ENCODE results near the gene SPATA13. TPM values are rescaled to one million over a fixed set of nuclear protein-coding genes. Genes with fewer than 3 reads are reported as not detected.

SPATA13 gene
- total RNA-seq, 1 experiment from 2014 or later = 21.4 TPM

DNA sequence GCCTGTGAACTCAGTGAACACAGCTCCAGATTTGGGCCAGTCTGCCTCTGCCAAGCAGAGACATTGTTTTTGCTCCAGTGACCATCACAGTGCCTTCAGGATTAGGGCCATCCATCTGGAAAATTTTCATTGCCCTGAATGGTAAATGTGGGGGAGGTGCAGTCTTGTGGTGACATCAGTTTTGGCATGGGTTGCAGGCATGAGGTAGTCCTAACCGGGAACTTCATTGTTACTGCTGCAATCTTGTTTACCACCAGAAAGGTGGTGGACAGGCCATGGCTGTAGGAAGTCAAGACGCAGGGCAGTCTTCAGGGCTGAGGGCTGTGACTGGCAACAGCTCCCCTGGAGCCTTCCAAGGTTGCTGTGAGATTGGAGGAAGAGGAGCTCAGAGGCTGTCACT lies 55.2 kb downstream of the SPATA13 start:
- no peaks in the 10 kb centered on the region for H3K9me2 ChIP-seq (ENCODE audit: insufficient read depth)
- no peaks in the 10 kb centered on the region for H3K36me3 ChIP-seq (ENCODE audit: control insufficient read depth in 1 of 2, insufficient read depth in 2 of 2, low read length in 2 of 2)
- no peak overlapping the region for H3K4me2 ChIP-seq (ENCODE audit: low read length)
- TF ChIP-seq CEBPB (IDR thresholded peaks at IDR 0.05; ENCODE audit: low read depth) (no peak), SRF (IDR thresholded peaks at IDR 0.05; ENCODE audit: low read depth) (no peak), SP1 (IDR thresholded peaks at IDR 0.05; ENCODE audit: low read depth) (no peak), RAD21 (IDR thresholded peaks at IDR 0.05; ENCODE audit: low read depth) (no peak), TCF7L2 (IDR thresholded peaks at IDR 0.05; ENCODE audit: borderline replicate concordance, extremely low read depth, insufficient read depth, insufficient read length) (no peak), YY1 (IDR thresholded peaks at IDR 0.05; ENCODE audit: extremely low read depth, insufficient replicate concordance, low read depth, low read length) (no peak), FOSL1 (IDR thresholded peaks at IDR 0.05; ENCODE audit: low read depth) (no peak), SIN3A (IDR thresholded peaks at IDR 0.05; ENCODE audit: low read depth) (no peak), EGR1 (IDR thresholded peaks at IDR 0.05; ENCODE audit: low read depth) (no peak), POLR2A (IDR thresholded peaks at IDR 0.05; ENCODE audit: borderline replicate concordance, extremely low read depth, insufficient read depth, insufficient read length) (no peak), EZH2phosphoT487 (IDR thresholded peaks at IDR 0.05; ENCODE audit: borderline replicate concordance) (no peak)
- TF ChIP-seq, protein P1, sequence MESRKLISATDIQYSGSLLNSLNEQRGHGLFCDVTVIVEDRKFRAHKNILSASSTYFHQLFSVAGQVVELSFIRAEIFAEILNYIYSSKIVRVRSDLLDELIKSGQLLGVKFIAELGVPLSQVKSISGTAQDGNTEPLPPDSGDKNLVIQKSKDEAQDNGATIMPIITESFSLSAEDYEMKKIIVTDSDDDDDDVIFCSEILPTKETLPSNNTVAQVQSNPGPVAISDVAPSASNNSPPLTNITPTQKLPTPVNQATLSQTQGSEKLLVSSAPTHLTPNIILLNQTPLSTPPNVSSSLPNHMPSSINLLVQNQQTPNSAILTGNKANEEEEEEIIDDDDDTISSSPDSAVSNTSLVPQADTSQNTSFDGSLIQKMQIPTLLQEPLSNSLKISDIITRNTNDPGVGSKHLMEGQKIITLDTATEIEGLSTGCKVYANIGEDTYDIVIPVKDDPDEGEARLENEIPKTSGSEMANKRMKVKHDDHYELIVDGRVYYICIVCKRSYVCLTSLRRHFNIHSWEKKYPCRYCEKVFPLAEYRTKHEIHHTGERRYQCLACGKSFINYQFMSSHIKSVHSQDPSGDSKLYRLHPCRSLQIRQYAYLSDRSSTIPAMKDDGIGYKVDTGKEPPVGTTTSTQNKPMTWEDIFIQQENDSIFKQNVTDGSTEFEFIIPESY (IDR thresholded peaks at IDR 0.05; ENCODE audit: extremely low read depth, insufficient replicate concordance, low read length) = no peak
- no peak overlapping the region for H3K4me3 ChIP-seq (replicated peaks in 1 of 2; ENCODE audit: low read depth in 1 of 2, low read length in 2 of 2)
- intact Hi-C loops (cut with micrococcal nuclease) = no loop called here
- RAD21 ChIA-PET (ENCODE audit: low non-redundant PET in 1 of 2, low total read pairs in 2 of 2, uncharacterized antibody in 2 of 2, unreplicated experiment in 2 of 2) = no interaction called here
- ATAC-seq (no peak), DNase-seq (ENCODE audit: low read depth, low spot score) (no peak)
- no peak overlapping the region for H3K9ac ChIP-seq (ENCODE audit: low read length)
- no peak overlapping the region for H3K27ac ChIP-seq (ENCODE audit: low read depth, low read length)
- H3K79me2 ChIP-seq (ENCODE audit: insufficient read depth, low read length) = peaks cover 34% of the 10 kb centered on the region
- H4K20me1 ChIP-seq (ENCODE audit: insufficient read depth) = no peaks in the 10 kb centered on the region
- peaks cover 11 to 13% of the 10 kb centered on the region in 2 experiments; a peak in 3 of 4 replicates for H3K4me1 ChIP-seq (ENCODE audit: control insufficient read depth in 1 of 2, insufficient read depth in 2 of 2, low read length in 2 of 2)
- CTCF ChIA-PET = interaction anchor here (1.3 to 1.4 kb wide), 2 partner anchors 195 to 256 kb away, joined by 3 to 4 read pairs; no protein-coding TSS in a partner anchor
- H3K27me3 ChIP-seq (ENCODE audit: insufficient read depth, low read length) = no peaks in the 10 kb centered on the region
- POLR2A ChIA-PET = no interaction called here
- BruUV-seq (replicated peaks) = no TSS peak
- H3K9me3 ChIP-seq (ENCODE audit: control insufficient read depth in 1 of 2, insufficient read depth in 1 of 2, low read depth in 1 of 2, low read length in 2 of 2) = no peaks in the 10 kb centered on the region
- no peak overlapping the region for H2AFZ ChIP-seq (ENCODE audit: low read depth, low read length, poor library complexity, severe bottlenecking)

All from HCT116 (cell line).